22Rv1 (cell line): Measurements from ENCODE around the gene IGSF3.

ENCODE experiments used
- CTCF ChIP-seq: fragments of 450-650 bp; IDR thresholded peaks from 2 replicates; pipeline ENCODE4 v1.5.1; 2017; ENCODE audit warnings: mild to moderate bottlenecking
- ZFX ChIP-seq: fragments of 450-650 bp; IDR thresholded peaks from 2 replicates; pipeline ENCODE4 v1.6.1; 2017; ENCODE audit warnings: antibody characterized with exemption, borderline replicate concordance

- TF ChIP-seq CTCF: no peak
- no peak for TF ChIP-seq ZFX
Measured at GRCh38 chr1:116667575-116668105, at the start of gene IGSF3.
